SH-SY5Y (cell line): ENCODE results near the gene SHOC2.

Experiments used
- GATA2 ChIP-seq: IDR thresholded peaks from 2 replicates; pipeline ENCODE4 v1.6.1; 2011; ENCODE audit warnings: mild to moderate bottlenecking, low read depth, low read length
- GATA3 ChIP-seq: IDR thresholded peaks from 2 replicates; pipeline ENCODE4 v1.6.1; 2011; ENCODE audit warnings: low read depth, mild to moderate bottlenecking, low read length, moderate library complexity

DNA sequence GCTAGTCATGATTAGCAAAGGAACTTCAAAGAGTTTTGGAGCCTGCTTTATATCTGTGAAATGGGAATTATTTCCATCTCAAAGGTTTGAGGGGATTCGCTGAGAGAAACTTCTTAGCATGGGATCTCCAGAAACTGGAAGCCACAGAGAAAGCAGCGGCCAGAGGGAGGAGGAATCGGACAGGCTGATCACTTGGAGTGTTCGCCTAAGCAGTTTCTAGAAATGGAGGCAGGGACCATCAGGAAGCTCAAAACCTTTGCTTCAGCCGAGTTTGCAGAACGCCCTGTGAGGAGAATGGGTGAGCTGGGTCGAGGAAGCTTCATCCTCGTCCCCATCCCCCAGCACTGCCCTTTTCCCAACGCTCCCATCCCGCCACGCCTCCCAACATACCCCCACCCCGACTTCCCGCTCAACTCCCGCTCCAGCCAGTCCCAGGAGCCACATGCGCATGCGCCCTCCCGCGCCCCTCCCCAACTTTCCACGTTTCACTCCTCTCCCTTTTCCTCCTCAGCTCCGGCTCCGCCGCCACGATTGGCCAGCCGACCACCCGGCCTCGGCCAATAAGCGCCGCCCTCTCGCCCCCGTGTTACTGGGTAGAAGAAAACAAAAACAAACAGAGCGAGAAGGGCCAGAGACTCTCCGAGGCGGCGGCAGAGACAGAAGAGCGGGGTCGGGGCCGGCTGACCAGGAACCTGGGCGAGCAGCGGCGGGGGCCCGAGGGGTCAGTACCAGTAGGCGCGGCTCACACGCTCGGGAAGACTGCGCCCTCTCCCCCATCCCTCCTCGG, 47.9 kb upstream of the SHOC2 start, which contains the start of gene PDCD4:
- no peak for TF ChIP-seq GATA3
- TF ChIP-seq GATA2 = no peak
